PC-9 (cell line): ENCODE data around the gene CNTNAP2.

ENCODE experiments used
- CTCF ChIP-seq: fragments of 200-600 bp; sonication (generic); conservative IDR thresholded peaks from 2 replicates; pipeline ENCODE4 v1.6.1; 2017; ENCODE audit warnings: mixed run types, antibody characterized with exemption, mild to moderate bottlenecking, moderate library complexity
- EZH2 ChIP-seq: fragments of 200-600 bp; sonication (generic); IDR thresholded peaks from 2 replicates; pipeline ENCODE4 v1.8.0; 2017; ENCODE audit warnings: antibody characterized with exemption, low read depth

GRCh38 chr7:147984265-147984664 is 1867.7 kb downstream of the CNTNAP2 start:
- TF ChIP-seq CTCF (no peak), EZH2 (no peak)
